Esophagus squamous epithelium (tissue), 4 donors: ENCODE measurements around the gene HES4.

Experiments used
- POLR2A ChIP-seq, 4 donors: fragments of 450-650 bp; IDR thresholded peaks; one replicate each; pipeline ENCODE4 v1.6.1; 2017; ENCODE audit warnings: antibody characterized with exemption in 4 of 4, mild to moderate bottlenecking in 4 of 4, moderate library complexity in 3 of 4
- TF ChIP-seq, protein P1 (sequence below), 6 experiments: fragments of 450-650 bp in 4 of 6; fragments of 200-600 bp in 2 of 6; sonication (generic) in 2 of 6; IDR thresholded peaks; one replicate each; pipeline ENCODE4 v1.5.1; 2016 to 2019; ENCODE audit warnings: antibody characterized with exemption in 6 of 6, mild to moderate bottlenecking in 4 of 6, moderate library complexity in 4 of 6

- TF ChIP-seq, protein P1, sequence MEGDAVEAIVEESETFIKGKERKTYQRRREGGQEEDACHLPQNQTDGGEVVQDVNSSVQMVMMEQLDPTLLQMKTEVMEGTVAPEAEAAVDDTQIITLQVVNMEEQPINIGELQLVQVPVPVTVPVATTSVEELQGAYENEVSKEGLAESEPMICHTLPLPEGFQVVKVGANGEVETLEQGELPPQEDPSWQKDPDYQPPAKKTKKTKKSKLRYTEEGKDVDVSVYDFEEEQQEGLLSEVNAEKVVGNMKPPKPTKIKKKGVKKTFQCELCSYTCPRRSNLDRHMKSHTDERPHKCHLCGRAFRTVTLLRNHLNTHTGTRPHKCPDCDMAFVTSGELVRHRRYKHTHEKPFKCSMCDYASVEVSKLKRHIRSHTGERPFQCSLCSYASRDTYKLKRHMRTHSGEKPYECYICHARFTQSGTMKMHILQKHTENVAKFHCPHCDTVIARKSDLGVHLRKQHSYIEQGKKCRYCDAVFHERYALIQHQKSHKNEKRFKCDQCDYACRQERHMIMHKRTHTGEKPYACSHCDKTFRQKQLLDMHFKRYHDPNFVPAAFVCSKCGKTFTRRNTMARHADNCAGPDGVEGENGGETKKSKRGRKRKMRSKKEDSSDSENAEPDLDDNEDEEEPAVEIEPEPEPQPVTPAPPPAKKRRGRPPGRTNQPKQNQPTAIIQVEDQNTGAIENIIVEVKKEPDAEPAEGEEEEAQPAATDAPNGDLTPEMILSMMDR (IDR thresholded peaks at IDR 0.05): no peak
- TF ChIP-seq POLR2A (IDR thresholded peaks at IDR 0.05): no peak
Measured at GRCh38 chr1:1046767-1047166, 46.9 kb upstream of the HES4 start.
